DOHH2 (cell line): ENCODE results near the gene ANKRD1.

ENCODE experiments used
- CTCF ChIP-seq: fragments of 200-600 bp; sonication (generic); IDR thresholded peaks from one replicate; pipeline ENCODE4 v1.5.1; 2014; ENCODE audit warnings: antibody characterized with exemption, mild to moderate bottlenecking, low read depth, low read length; ENCODE audit not compliant: poor library complexity, severe bottlenecking
- EZH2phosphoT487 ChIP-seq: fragments of 200-600 bp; sonication (generic); IDR thresholded peaks from 2 replicates; pipeline ENCODE4 v1.6.1; 2017; ENCODE audit warnings: borderline replicate concordance, mild to moderate bottlenecking, antibody characterized with exemption, low read length, moderate library complexity, mixed read lengths

DNA sequence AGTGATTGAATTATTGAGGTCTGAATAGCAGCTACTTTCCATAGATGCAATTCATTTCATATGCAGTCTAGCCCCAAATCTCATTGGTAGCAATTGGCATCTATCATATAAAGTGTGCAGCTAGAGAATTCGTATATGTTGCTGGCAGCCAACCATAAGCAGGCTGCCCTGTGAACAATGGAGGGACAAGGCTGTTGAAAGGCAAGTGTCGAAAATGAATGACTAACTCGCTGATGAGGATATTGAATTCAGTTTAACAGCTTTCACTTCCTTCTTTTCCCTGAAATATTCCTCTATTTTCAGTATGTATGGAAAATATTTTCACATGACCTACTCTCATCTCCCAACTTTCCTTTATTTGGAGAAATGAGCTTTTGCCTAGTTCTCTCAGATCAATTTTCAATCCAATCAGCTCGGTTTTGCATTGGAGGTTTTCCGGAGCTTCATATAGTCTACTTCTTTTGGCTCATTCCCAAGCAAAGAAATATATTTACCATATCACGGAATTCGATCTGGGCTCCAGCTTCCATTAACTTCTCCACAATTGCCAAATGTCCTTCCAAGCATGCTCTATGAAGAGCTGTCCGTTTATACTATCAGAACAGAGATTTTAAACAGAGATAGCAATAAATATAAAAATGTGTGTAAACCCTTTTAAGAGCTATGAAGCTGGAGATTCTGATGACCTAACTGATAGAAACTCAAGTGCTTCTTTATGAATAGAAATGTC is 3.5 kb downstream of the ANKRD1 start:
- no peak for TF ChIP-seq CTCF
- TF ChIP-seq EZH2phosphoT487, result no peak
